ENCODE results near the gene SLC51B.
"Not testable (repeated sequence)": the region's sequence is repeated elsewhere in the genome, so short reads cannot be mapped to it uniquely, and the experiment has no call there.

SLC51B gene

DNA sequence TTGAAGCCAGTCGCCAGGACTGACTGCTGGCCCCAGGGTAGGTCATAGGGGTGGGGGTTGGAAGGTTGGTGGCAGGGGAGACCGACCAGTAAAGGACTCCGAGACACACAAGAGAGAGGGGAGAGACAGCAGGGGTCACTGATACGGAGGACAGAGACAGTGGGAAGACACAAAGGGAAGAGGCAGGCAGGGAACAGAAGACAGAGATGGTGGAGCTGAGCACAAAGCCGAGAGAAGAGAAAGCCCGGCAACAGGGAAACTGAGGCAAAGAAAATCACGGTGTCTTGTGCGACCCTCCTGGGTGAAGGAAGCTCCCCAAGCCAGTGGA, 22.1 kb downstream of the SLC51B start:
- DNase-seq = no peak

DNA sequence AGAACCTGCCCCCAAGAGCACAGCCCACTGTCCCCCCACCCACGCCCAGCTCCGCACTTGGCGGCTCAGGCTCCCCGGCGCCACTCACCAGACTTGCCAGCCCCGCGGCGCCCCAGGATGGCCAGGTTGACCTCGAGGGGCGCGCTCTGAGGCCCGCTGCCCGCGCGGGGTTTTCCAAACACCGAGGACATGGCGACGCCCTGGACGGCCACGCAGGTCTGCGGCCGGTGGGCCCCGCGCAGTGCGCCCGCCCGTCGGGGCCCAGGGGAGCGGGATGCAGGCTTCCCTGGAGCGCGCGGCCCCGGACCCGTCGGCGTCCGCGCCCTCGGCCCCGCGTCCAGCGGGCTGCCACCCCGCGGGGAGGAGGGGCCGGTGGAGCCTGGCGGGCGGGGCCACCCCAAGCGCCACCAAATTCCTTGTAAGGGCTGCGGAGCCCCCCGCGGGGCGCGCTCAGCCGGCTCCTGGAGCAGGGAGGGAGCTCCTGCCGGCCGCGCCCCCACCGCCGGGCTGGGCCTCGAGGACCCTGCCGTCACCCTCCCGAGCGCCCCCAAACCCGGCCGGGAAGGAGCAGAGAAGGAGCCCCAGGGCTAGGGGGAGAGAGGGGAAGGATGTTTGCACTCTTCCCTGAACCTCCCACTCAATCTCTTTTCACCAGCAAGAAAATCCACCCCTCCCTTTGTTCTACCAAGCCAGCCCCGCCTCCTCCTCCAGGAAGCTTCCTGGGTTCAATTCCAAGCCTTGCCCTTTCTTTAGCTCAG, 22.6 kb downstream of the SLC51B start, which contains the start of gene RASL12:
TSS of gene RASL12 (minus strand) at position 347 of the 758 bp plus-strand sequence. CDS start at position 191, 156 bp downstream.
- DNase-seq = no peak

DNA sequence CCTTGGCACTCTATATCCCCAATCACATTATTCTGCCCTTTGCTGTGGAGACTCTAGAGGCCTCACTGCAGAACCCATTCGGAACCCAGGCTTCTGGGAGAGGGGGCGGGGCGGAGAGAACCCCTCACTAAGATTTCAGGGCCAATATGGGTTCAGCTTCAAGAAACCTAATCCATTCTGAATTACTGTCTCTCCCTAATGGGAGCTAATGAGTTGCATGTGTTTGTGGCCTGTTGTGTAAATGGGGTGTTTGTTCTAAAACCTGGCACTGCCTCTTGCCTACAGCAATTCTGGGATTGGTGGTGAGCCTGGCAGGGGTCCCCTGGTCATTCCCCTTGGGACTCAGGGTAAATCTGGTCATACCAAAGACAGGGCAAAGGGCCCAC, 23.2 kb downstream of the SLC51B start:
- no peak for DNase-seq

DNA sequence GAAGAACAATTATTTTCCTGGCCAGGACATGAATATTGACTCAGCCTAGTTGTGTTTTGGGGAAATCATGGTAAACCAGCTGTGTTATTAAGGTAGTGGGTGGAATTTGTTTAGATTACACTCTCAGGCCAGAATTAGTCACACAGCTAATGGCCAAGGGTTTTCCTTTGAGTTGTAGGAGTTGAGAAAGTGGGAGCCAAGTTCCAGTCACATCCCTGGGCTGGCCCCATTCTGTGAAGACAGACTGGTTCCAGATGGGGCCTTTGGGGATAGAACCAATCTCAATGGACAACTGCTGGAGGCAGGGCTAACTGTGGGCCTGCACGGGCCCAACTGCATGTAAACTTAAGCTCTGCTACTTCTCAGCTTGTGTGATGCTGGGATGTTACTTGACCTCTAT, 24.0 kb downstream of the SLC51B start:
- DNase-seq = no peak

DNA sequence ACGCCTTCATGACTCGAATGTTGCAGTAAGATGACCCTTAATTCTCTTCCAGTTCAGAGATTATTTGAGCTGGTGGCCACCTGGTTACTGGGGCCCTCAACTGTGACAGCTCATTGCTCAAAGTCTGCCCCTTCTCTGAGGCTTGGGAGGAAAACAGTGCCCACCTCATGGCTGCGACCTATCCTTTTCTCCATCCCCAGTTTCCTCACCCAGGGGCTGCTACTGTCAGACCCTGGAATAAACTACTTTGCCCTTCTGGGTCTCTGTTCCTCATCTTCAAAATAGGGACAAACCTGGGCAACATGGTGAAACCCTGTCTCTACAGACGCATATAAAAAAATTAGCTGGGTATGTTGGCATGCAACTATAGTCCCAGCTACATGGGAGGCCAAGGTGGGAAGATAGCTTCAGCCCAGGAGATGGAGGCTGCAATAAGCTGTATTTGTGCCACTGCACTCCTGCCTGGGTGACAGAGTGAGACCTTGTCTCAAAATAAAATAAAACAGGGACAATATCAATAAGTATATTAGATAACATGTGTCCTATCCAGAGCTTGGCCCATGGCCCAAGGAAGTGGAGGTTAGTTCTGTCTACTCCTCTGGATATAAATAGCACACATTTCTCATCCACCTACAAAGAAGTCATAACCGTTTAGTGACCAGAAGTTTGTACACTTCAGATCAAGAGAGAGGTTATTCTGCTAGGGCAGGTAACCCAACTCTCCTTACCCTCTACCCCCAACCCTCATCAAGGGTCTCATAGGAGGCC, 24.8 kb downstream of the SLC51B start:
- DNase-seq = no peak

DNA sequence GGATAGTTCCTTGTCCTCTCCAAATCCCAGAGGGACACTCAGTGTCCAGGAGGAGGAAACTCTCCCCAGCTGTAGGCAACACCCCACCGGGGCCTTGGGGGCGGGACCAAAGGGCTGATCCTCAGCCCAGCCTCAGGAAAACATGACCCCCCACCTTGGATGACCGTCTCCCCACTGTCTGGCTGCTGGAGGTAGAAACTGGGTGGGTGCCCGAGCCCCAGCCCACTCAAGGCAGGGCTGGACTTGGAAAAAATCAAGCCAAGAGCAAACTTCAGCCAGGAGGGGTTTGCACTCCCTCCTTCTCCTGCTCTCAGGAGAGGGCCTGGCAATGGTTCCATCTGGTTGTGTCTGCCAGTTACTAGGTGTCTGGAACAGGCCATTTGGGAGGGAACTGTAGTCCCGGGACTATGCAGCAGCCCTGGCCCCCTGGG, 26.2 kb downstream of the SLC51B start:
- no peak for DNase-seq

DNA sequence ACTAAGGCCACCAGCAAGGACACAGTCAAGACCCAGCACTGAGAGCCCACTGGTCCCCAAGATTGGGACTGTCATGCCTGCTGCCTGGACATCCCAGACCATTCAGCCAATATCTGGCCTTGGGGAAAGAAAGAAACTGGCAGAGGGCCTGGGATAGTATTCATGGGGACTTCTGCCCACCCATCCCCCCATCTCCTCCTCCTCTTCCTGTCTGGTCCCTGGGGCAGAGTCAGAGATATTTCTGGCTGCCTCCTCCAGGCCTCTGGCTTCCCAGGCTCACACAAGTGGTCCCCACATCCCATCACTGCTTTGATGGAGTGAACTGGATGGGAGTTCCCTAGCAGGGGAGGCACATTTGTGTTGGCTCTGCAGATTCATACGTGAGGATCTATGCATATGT, 26.8 kb downstream of the SLC51B start:
- no peak for DNase-seq

DNA sequence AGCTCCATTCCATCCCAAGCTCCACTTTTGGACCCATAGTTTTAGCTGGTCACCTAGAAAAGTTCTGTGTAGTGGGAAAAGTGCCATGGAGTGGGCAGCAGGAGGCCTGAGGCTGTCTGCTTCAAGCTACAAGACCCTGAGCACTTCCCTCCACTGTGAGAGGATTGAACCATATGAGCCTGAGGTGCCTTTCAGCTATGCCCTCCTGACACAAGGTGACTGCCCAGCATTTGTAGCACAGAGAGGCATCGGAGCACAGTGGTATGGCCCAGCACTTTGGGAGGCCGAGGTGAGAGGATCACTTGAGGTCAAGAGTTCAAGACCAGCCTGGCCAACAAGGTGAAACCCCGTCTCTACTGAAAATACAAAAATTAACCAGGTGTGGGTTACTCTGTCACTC, 27.4 kb downstream of the SLC51B start:
- no peak for DNase-seq

DNA sequence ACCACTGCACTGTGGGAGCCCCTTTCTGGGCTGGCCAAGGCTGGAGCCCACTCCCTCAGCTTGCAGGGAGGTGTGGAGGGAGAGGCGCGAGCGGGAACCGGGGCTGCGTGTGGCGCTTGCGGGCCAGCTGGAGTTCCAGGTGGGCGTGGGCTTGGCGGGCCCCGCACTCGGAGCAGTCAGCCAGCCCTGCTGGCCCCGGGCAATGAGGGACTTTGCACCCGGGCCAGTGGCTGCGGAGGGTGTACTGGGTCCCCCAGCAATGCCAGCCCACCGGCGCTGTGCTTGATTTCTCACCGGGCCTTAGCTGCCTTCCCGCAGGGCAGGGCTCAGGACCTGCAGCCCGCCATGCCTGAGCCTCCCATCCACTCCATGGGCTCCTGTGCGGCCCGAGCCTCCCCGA, 29.8 kb downstream of the SLC51B start:
- DNase-seq = not testable (repeated sequence)

DNA sequence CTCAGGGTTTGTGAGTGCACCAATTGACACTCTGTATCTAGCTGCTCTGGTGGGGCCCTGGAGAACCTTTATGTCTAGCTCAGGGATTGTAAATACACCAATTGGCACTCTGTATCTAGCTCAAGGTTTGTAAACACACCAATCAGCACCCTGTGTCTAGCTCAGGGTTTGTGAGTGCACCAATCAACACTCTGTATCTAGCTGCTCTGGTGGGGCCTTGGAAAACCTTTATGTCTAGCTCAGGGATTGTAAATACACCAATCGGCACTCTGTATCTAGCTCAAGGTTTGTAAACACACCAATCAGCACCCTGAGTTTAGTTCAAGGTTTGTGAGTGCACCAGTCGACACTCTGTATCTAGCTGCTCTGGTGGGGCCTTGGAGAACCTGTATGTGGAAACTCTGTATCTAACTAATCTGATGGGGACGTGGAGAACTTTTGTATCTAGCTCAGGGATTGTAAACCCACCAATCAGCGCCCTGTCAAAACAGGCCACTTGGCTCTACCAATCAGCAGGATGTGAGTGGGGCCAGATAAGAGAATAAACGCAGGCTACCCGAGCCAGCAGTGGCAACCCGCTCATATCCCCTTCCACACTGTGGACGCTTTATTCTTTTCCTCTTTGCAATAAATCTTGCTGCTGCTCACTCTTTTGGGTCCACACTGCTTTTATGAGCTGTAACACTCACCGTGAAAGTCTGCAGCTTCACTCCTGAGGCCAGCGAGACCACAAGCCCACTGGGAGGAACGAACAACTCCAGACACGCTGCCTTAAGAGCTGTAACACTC, 30.6 kb downstream of the SLC51B start:
- not testable (repeated sequence) for DNase-seq

DNA sequence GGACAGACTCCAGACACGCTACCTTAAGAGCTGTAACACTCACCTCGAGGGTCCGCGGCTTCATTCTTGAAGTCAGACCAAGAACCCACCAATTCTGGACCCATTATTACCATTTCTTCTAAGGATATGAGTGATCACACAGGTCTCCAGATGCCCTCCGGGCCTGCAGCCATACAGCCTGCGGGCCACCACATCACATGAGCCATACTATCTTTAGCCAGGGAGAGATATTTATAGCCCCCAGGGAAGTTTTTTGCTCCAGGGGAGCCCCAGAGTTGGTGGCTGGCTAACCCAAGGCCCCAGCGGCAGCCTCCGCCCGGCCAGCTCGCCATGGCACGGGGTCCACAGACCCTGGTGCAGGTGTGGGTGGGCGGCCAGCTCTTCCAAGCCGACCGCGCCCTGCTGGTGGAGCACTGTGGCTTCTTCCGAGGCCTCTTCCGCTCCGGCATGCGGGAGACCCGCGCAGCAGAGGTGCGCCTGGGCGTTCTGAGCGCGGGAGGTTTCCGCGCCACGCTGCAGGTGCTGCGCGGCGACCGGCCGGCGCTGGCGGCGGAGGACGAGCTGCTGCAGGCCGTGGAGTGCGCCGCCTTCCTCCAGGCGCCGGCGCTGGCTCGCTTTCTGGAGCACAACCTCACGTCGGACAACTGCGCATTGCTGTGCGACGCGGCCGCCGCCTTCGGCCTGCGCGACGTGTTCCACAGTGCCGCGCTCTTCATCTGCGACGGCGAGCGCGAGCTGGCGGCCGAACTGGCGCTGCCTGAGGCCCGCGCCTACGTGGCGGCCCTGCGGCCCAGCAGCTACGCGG, 31.5 kb downstream of the SLC51B start, which contains the start of gene KBTBD13:
TSS of gene KBTBD13 (plus strand) at position 261 of the 805 bp plus-strand sequence. CDS start at position 331, 70 bp downstream.
- DNase-seq = no peak

DNA sequence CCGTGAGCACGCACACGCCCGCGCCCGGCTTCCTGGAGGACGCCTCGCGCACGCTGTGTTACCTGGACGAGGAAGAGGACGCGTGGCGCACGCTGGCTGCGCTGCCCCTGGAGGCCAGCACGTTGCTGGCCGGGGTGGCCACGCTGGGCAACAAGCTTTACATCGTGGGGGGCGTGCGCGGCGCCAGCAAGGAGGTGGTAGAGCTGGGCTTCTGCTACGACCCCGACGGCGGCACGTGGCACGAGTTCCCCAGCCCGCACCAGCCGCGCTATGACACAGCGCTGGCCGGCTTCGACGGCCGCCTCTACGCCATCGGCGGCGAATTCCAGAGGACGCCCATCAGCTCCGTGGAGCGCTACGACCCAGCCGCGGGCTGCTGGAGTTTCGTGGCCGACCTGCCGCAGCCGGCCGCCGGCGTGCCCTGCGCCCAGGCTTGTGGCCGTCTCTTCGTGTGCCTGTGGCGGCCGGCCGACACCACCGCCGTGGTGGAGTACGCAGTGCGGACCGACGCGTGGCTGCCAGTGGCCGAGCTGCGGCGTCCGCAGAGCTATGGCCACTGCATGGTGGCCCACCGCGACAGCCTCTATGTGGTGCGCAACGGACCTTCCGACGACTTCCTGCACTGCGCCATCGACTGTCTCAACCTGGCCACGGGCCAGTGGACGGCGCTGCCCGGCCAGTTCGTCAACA, 32.2 kb downstream of the SLC51B start:
- no peak for DNase-seq

DNA sequence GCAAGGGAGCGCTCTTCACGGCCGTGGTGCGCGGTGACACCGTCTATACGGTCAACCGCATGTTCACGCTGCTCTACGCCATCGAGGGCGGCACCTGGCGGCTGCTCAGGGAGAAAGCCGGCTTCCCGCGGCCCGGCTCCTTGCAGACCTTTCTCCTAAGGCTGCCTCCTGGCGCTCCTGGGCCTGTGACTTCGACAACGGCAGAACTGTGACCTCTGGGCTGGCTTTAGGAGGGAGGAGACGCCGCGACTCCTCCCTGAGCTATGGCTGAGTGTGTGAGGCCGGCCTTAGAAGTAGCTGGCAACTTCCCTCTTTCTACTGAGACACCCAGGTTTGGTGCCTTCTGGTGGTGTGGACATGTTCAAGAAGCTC, 32.8 kb downstream of the SLC51B start:
- no peak for DNase-seq

DNA sequence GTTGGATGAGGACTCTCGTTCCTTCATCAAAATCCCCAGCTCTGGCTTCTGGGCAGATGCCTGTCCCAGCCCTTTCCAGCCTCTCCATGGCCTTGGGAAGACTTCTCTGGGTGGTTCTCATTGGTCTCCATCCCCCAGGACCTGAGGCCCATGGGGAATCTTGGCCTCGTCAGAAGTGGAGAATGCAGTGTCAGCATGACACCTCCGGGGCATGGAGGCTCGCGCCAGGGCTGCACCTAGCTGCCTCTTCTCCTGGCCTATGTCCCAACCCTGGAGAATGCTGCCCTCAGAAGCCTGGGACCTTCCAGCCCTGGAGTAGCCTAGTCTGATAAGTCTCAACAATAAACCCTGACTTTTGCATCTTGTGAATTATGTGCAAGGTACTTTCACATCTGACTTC, 34.4 kb downstream of the SLC51B start:
- no peak for DNase-seq

DNA sequence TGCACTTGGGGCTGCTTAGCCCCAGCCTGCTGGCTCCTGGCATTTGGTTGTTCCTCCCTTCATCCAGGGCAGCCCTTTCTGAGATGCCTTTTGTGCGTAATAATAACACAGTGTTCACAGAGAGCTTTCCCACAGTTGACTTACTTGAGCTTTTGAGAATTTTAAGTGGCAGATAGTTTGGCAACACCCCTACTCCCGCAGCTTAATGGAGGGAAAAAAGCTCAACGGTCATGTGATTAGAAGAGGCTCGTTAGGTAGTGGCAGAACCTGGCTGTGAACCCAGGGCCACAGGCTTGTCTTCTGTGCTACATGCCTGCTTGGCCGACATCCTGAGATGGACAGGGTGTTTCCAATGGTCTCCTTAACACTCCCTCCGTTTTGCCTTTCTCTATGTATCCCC, 36.1 kb downstream of the SLC51B start:
- DNase-seq = no peak

DNA sequence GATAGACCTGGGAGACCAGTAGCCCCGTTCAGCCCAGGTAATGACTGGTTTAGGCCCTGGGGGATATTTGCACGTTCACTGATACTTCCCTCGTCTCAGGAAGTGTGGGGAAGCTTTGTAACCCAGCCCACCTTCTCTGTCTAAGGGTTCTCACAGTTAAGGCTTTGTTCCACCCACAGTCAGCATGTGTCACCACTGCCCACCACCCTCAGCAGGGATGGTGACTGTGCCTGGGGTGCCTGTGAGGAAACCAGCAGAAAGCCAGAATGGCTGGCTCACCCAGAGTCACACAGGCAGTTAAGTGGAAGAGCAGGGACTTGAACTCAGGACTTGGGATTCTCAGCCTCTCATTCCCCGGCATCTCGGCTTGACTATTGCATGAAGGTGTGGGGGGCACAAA, 36.6 kb downstream of the SLC51B start:
- DNase-seq = no peak

DNA sequence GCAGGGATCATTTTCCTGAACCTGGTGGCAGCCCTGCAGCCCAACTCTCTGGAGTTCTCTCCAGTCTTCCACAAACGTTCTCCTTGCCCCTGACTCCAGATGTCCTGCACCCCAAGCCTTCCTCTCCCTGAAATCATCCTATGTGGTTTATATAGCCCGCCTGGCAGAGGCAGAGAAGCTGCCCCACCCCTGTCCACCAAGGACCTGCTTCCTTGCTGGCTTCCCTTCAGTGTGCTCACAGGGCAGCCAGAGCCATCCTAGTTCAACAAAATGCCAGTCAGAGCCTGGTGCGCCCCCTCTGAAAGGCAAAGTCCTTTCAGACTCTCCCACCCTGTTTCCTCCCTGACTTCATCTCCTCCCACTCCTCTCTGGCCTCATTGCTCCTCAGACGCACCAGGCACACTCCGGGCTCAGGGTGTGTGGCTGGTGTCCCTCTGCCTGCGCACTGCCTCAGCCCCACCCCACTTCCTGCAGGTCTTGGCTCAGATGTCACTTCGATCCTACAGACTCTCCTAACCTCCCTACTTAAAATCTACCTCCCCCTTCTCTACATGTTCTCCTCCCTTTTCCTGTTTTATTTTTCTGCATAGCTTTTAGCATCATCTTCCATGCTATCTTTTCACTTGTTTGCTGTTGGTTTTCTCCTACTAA, 37.2 kb downstream of the SLC51B start:
- DNase-seq = no peak

DNA sequence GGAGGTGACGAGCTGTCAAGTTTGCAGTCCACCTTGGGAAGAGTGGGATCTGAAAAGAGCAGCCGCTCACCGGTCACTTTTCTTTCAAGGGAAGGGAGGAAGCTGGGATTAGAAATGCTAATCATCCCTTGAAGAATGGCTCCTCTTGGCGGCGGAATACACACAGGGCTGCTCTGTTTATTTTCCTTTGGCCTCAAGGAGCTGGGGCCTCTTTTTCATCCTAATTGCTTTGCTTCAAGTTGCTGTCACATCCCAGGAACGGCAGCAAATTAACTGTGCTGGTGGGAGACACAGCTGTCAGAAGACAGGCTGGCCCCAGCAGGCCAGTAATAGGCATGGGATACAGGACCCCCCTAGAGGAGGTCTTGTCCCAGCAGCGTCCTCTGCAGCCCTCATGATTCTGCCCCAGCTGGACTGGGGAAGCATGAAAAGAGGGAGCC, 38.1 kb downstream of the SLC51B start:
- no peak for DNase-seq

DNA sequence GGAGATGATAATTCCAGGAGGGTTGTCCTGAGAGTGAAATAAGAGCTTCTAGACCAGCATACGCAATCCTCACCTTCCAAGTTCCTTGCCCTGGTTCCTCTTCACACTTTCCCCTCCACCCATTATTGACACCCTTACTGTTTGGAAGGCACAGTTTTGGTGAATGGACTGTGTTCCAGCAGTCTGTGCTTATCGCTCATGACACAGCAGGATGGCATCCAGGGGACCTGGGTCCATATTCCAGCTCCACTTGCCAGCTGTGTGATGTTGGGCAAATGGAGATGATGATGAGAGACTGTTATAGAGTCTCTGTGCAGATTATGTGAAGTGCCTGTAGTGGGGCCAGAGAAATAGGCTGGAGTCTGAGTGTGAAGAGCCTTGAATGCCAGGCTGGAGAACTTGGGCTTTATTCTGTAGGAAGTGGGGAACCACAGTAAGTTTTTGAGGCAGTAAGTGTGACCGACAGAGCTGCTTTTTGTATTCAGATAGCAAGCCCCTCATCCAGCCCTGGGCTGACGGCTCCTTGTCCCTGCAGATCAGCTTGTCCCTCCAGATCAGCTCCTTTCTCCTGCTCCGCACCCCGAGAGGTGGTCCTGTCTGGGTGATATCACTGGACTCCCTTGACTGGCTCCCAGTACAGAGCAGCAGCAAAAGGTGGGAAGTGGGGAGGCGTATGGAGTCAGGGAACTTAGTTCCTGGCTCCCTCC, 39.5 kb downstream of the SLC51B start:
- no peak for DNase-seq

DNA sequence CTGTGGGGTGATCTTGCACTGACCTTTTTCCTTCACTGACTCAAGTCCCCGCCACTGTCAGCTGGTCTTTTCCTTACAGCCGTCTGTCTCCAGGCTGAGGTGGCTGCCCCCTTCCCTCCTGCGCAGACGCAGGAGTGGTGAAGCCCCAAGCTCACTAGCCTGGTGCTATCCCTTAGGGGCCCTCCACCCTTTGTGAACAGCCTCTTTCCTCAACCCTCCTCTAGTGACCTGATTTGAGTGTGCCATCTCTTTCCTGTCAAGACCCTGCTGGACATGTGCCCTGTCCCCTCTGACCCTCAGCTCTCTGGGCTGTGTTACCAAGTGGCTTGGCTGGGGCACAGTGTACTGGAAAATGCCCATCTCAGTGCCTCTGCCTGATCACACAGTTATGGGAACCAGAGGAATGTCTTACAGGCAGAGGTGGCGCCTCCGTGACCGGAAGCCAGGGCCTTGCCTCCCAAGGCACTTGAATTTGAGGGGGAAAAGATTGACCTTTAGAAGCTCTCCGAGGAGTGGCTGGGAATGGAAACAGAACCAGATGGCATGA, 40.1 kb downstream of the SLC51B start:
- no peak for DNase-seq
